GM12878 (cell line): ENCODE data around the gene F12. TPM values are rescaled to one million over a fixed set of nuclear protein-coding genes. Genes with fewer than 3 reads are reported as not detected.

Source experiments
- ATF3 ChIP-seq: IDR thresholded peaks from 2 replicates; pipeline ENCODE4 v1.6.1; 2011; ENCODE audit warnings: low read depth, mild to moderate bottlenecking, low read length, moderate library complexity, borderline replicate concordance; ENCODE audit errors: extremely low read depth
- BACH1 ChIP-seq: fragments of 450-650 bp; IDR thresholded peaks from 2 replicates; pipeline ENCODE4 v1.6.1; 2017; ENCODE audit warnings: mild to moderate bottlenecking, borderline replicate concordance
- BHLHE40 ChIP-seq, 2 experiments: fragments of 450-650 bp in 1 of 2; IDR thresholded peaks; 2 replicates each; pipeline ENCODE4 v1.6.1; 2011 to 2017; ENCODE audit warnings: low read depth in 2 of 2, borderline replicate concordance in 1 of 2, improper control_type of control experiment in 1 of 2, low read length in 1 of 2, mild to moderate bottlenecking in 1 of 2
- CEBPB ChIP-seq, 2 experiments: fragments of 150-350 bp in 1 of 2; IDR thresholded peaks; 2 replicates each; pipeline ENCODE4 v1.6.1; 2012 to 2014; ENCODE audit warnings: low read depth in 2 of 2, low read length in 2 of 2, borderline replicate concordance in 1 of 2, inconsistent platforms in 1 of 2
- EZH2 ChIP-seq: IDR thresholded peaks from 2 replicates; pipeline ENCODE4 v1.6.1; 2012; ENCODE audit warnings: low read depth, mild to moderate bottlenecking, control low read depth, inconsistent platforms, low read length, borderline replicate concordance; ENCODE audit not compliant: control insufficient read depth
- HCFC1 ChIP-seq: fragments of 150-350 bp; IDR thresholded peaks from 2 replicates; pipeline ENCODE4 v1.6.1; 2014; ENCODE audit warnings: low read length
- IRF5 ChIP-seq: fragments of 450-650 bp; IDR thresholded peaks from 2 replicates; pipeline ENCODE4 v1.6.1; 2017; ENCODE audit warnings: borderline replicate concordance
- KAT2A ChIP-seq: conservative IDR thresholded peaks from 2 replicates; pipeline ENCODE4 v1.6.1; 2011; ENCODE audit warnings: low read depth, low read length; ENCODE audit not compliant: control insufficient read depth
- NR2C2 ChIP-seq: IDR thresholded peaks from 2 replicates; pipeline ENCODE4 v1.6.1; 2011; ENCODE audit warnings: borderline replicate concordance, low read depth; ENCODE audit not compliant: control insufficient read depth, insufficient read length
- PRDM15 ChIP-seq: fragments of 450-650 bp; formaldehyde crosslinking; IDR thresholded peaks from 2 replicates; pipeline ENCODE4 v1.4.0; 2020; ENCODE audit warnings: mild to moderate bottlenecking, moderate library complexity
- RELB ChIP-seq: fragments of 450-650 bp; IDR thresholded peaks from 2 replicates; pipeline ENCODE4 v1.6.1; 2017; ENCODE audit warnings: low read depth, mild to moderate bottlenecking, moderate library complexity
- SREBF2 ChIP-seq: IDR thresholded peaks from 2 replicates; pipeline ENCODE4 v1.6.1; 2012; ENCODE audit warnings: mild to moderate bottlenecking, low read length
- polyA plus RNA-seq, 11 experiments: library from polyadenylated mRNA; depleted of rRNA in 4 of 11; unstranded in 6 of 11; stranded (reverse) in 5 of 11; fragments of >200 nt; fragmentation: Nextera tagmentation in 4 of 11; fragmentation: Illumina TruSeq in 1 of 11; extraction: Ambion mirVana in 4 of 11; extraction: Trizol in 1 of 11; gene quantifications; 1 replicate in 1 of 11; 2 replicates in 10 of 11; pipeline versions ENCODE4 v1.2.1 to v1.2.3, GENCODE V29; 2011 to 2016; ENCODE audit warnings: inconsistent platforms in 2 of 11, missing spikeins in 2 of 11, low read depth in 1 of 11
- total RNA-seq, 4 experiments: library from RNA; depleted of rRNA in 3 of 4; stranded (reverse); fragments of >200 nt in 3 of 4; fragmentation: Illumina TruSeq in 1 of 4; extraction: Trizol in 1 of 4; gene quantifications; 2 replicates each; pipeline versions ENCODE4 v1.2.1 to v1.2.3, GENCODE V29; 2013 to 2021
- TF ChIP-seq, protein P1 (sequence below): fragments of 450-650 bp; IDR thresholded peaks from 2 replicates; pipeline ENCODE4 v1.6.1; 2018; ENCODE audit warnings: mild to moderate bottlenecking, low read depth, moderate library complexity; ENCODE audit not compliant: partially characterized antibody

Gene F12
- total and polyA plus RNA-seq, 10 of the 15 experiments (the other 5 are each of a cell fraction or from before 2014, with no cell fraction given): 0.25 to 11.3 (median 5.5) TPM

DNA sequence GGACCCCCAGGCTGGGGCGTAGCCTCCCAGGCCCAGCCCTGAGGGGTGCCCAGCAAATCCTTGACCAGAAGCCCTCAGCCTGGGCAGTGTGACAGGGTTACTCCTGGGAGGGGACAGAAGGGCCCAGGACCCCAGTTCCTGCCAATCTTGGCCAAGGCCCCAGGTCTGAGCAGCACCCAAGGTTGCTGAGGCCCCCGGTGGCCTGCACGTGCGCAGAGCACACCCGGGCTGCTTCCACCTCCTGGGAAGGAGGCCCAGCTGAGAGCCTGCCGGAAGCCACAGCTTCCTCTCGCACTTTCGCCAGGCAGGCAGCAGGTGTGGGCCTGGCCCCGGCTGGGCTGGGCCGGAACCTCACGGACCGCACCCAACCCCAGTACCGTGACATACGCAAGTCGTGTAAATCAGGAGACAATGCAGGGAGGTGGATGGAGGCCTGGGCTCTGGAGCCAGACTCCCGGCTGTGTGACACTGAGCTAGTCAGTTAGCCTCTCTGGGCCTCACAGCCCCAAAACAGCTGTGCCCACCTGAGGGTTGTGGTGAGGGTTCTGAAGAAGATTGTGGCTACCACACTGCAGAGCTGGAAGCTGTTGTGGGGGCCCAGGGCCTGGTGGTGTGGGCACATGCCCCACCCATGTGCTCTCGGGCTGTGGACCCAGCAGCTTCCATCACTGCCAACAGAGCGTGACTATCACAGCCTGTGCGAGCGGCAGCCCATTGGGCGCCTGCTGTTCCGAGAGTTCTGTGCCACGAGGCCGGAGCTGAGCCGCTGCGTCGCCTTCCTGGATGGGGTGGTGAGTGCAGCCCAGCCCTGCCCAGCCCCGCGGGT is 22.2 kb upstream of the F12 start (continued):
- TF ChIP-seq ATF3 (no peak), BHLHE40 (IDR thresholded peaks at IDR 0.05; ENCODE audit: borderline replicate concordance in 1 of 2, low read depth in 2 of 2, low read length in 1 of 2) (peak; percentile 99), CEBPB (IDR thresholded peaks at IDR 0.05; ENCODE audit: borderline replicate concordance in 1 of 2, low read depth in 2 of 2, low read length in 2 of 2) (no peak), HCFC1 (no peak), NR2C2 (no peak), SREBF2 (no peak), IRF5 (no peak), EZH2 (no peak), RELB (0 out of 2 replicates have a peak, but pooled peaks have one; percentile 39), BACH1 (peak; percentile 83), KAT2A (no peak), PRDM15 (CRISPR knock-in tag) (peak; percentile 50; the same call in 1 of the 2 replicates)
- TF ChIP-seq, protein P1, sequence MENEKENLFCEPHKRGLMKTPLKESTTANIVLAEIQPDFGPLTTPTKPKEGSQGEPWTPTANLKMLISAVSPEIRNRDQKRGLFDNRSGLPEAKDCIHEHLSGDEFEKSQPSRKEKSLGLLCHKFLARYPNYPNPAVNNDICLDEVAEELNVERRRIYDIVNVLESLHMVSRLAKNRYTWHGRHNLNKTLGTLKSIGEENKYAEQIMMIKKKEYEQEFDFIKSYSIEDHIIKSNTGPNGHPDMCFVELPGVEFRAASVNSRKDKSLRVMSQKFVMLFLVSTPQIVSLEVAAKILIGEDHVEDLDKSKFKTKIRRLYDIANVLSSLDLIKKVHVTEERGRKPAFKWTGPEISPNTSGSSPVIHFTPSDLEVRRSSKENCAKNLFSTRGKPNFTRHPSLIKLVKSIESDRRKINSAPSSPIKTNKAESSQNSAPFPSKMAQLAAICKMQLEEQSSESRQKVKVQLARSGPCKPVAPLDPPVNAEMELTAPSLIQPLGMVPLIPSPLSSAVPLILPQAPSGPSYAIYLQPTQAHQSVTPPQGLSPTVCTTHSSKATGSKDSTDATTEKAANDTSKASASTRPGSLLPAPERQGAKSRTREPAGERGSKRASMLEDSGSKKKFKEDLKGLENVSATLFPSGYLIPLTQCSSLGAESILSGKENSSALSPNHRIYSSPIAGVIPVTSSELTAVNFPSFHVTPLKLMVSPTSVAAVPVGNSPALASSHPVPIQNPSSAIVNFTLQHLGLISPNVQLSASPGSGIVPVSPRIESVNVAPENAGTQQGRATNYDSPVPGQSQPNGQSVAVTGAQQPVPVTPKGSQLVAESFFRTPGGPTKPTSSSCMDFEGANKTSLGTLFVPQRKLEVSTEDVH: no peak
